ENCODE results near the gene PLPP1. TPM values are rescaled to one million over a fixed set of nuclear protein-coding genes. Genes with fewer than 3 reads are reported as not detected.
A peak's percentile ranks its signal among the peaks of the same experiment; 100 is the strongest.

The PLPP1 gene
- total RNA-seq, 2 donors from 2014 or later: 170 to 189 TPM

DNA sequence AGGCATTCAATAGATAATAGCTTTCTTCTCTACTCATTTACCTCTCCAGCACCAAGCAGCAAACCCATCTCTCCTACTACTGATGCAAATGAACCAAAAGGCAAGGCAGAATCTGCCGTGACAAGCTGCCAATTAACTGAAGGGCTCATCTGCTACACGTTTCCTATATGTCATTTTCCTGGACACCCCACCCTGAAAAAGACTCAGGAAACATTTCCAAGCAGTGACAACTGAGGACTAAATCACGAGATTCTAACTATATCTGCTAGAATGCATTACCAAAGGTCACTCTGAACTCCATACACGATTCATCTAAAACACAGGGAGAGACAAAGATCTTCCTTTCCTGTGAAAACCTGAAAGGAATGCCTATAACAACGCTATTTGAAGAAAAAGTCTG is 12.9 kb downstream of the PLPP1 start:
- TF ChIP-seq, protein P1, sequence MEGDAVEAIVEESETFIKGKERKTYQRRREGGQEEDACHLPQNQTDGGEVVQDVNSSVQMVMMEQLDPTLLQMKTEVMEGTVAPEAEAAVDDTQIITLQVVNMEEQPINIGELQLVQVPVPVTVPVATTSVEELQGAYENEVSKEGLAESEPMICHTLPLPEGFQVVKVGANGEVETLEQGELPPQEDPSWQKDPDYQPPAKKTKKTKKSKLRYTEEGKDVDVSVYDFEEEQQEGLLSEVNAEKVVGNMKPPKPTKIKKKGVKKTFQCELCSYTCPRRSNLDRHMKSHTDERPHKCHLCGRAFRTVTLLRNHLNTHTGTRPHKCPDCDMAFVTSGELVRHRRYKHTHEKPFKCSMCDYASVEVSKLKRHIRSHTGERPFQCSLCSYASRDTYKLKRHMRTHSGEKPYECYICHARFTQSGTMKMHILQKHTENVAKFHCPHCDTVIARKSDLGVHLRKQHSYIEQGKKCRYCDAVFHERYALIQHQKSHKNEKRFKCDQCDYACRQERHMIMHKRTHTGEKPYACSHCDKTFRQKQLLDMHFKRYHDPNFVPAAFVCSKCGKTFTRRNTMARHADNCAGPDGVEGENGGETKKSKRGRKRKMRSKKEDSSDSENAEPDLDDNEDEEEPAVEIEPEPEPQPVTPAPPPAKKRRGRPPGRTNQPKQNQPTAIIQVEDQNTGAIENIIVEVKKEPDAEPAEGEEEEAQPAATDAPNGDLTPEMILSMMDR (IDR thresholded peaks at IDR 0.05): no peak
- Histone ChIP-seq H3K27me3 (no peaks in the 10 kb centered on the region), H3K4me1 (peaks cover 0 to 52% of the 10 kb centered on the region in 2 donors), H3K36me3 (no peaks in the 10 kb centered on the region), H3K4me3 (no peak overlapping the region), H3K9me3 (no peaks in the 10 kb centered on the region), H3K27ac (peak overlapping the region; percentile 5 to 24)
- DNase-seq (ENCODE audit: low spot score): no peak

DNA sequence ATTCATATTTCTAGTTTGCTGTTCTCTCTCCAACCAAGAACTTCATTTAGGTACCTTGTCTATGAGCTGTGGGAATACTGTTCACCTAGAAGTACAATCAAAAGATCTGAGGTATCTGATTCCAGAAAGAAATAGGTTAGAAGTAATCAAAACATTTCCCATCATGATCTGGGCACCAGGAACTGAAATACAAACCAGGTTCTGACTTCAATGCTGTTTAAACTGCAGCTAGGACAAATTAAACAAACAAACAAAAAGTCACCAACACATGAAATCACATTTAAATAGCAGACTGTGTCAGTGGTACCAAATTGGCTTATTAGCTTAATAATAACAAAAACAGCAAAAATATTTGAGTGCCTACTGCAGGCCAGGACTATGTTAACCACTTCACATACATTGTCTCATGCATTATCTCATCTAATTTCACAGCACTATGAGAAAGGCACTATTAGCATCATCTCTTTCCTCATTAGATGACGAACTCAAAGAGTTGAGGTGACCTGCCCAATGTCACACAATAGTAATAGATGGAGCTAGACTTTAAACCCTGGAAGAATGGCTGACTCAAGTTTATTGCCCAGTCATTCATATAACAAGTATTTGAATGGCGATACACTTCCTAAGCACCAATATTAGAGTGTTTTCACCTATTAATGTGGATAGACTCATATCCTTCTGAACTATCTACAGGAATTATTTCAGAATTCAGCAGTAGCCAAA is 14.5 kb downstream of the PLPP1 start:
- TF ChIP-seq, protein P1 (IDR thresholded peaks at IDR 0.05): no peak
- H3K27ac ChIP-seq: no peak overlapping the region
- H3K4me1 ChIP-seq: peaks cover 0 to 56% of the 10 kb centered on the region in 2 donors
- no peaks in the 10 kb centered on the region for H3K36me3 ChIP-seq
- no peak for DNase-seq (ENCODE audit: low spot score)
- H3K4me3 ChIP-seq: no peak overlapping the region
- no peaks in the 10 kb centered on the region for H3K9me3 ChIP-seq
- H3K27me3 ChIP-seq: no peaks in the 10 kb centered on the region

DNA sequence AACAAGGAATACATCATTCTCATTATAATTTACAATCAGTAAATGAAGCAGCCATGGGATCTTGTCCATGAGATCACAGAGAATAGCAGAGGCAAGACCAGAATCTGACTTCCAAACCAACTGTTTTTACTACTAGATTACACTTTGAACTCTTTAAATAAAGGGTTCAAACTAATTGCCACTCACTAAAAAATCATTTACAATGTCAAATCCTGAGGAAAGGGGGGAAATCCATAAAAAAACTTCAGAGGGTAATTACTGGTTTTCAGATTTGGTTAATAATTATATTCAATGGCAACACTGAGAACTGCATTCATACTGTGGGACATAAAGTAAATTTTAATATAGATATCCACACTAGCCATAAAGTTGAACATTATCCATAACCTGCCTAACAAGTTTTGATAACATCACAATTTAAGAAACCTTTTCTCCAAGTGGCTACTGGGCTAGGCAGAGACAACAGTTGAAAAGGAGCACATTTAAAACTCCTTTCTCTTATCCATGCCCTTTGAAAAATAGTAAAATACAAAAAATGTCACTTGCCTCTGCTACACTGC is 15.9 kb downstream of the PLPP1 start:
- TF ChIP-seq, protein P1 (IDR thresholded peaks at IDR 0.05): no peak
- Histone ChIP-seq H3K27me3 (no peaks in the 10 kb centered on the region), H3K9me3 (no peaks in the 10 kb centered on the region), H3K27ac (no peak overlapping the region), H3K4me1 (peaks cover 0 to 58% of the 10 kb centered on the region in 2 donors), H3K4me3 (no peak overlapping the region), H3K36me3 (no peaks in the 10 kb centered on the region)
- no peak for DNase-seq (ENCODE audit: low spot score)

DNA sequence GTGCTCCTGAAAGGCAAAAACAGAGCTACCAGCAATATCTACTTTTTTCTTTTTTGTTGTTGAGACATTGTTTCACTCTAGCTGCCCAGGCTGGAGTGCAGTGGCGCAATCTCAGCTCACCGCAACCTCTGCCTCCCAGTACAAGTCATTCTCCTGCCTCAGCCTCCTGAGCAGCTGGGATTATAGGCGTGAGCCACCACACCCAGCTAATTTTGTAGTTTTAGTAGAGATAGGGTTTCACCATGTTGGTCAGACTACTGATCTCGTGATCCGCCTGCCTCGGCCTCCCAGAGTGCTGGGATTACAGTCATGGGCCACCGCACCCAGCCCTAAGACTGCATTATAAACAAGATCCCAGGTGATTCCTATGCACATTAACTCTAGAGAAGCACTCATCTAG is 17.0 kb downstream of the PLPP1 start:
- Histone ChIP-seq H3K27me3 (no peaks in the 10 kb centered on the region), H3K4me3 (no peak overlapping the region), H3K9me3 (no peaks in the 10 kb centered on the region), H3K27ac (no peak overlapping the region), H3K36me3 (no peaks in the 10 kb centered on the region), H3K4me1 (peaks cover 0 to 50% of the 10 kb centered on the region in 2 donors)
- DNase-seq (ENCODE audit: low spot score): no peak
- TF ChIP-seq, protein P1 (IDR thresholded peaks at IDR 0.05): no peak

DNA sequence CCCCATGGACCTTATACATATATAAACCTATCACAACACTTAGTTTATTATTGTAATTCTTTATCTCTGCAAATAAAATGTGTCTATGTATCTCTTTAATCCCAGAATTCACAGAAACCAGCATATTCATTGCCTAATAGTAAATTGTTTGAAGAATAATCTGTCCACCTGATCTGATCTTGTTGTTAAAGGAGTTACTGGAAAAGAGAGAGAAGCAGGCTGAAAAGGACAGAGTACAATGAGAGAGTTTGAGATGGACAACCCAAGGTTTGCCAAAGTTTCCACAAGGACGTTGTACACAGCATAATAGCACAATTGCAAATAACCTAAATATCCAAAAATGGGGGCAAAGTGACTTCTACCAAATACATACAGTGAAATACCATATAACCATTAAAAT is 23.8 kb downstream of the PLPP1 start:
- Histone ChIP-seq H3K27ac (peak overlapping the region in 1 of 2 donors; percentile 5), H3K4me1 (peaks cover 0 to 62% of the 10 kb centered on the region in 2 donors)
- TF ChIP-seq, protein P1 (IDR thresholded peaks at IDR 0.05): no peak

More for the DNA sequence above, 23.8 kb downstream of the PLPP1 start:
- Histone ChIP-seq H3K36me3 (no peaks in the 10 kb centered on the region), H3K9me3 (no peaks in the 10 kb centered on the region), H3K4me3 (no peak overlapping the region), H3K27me3 (no peaks in the 10 kb centered on the region)
- no peak for DNase-seq (ENCODE audit: low spot score)

Data from right atrium auricular region (tissue), 2 donors.